T-helper 1 cell treated with Interleukin-12 subunit alpha and Interleukin-12 subunit beta and Interleukin-4 antibody, amounts not matched to agents 30 μg/mL and 1 μg/mL, for 36 hours (primary cell): ENCODE measurements around the gene SHISA9.

Experiments used
- H3K27ac Mint-ChIP-seq: one replicate; pipeline ENCODE4 v1.8.0; 2021; ENCODE audit warnings: mild to moderate bottlenecking, mixed read lengths
- H3K27me3 Mint-ChIP-seq: one replicate; pipeline ENCODE4 v1.8.0; 2021; ENCODE audit warnings: low read depth, mixed read lengths
- H3K36me3 Mint-ChIP-seq: one replicate; pipeline ENCODE4 v1.8.0; 2021; ENCODE audit warnings: low read depth, mixed read lengths
- H3K4me1 Mint-ChIP-seq: one replicate; pipeline ENCODE4 v1.8.0; 2021; ENCODE audit warnings: low read depth, mixed read lengths
- H3K4me3 Mint-ChIP-seq: one replicate; pipeline ENCODE4 v1.8.0; 2021; ENCODE audit warnings: mild to moderate bottlenecking, moderate library complexity, mixed read lengths
- H3K9me3 Mint-ChIP-seq: one replicate; pipeline ENCODE4 v1.8.0; 2021; ENCODE audit warnings: mixed read lengths

SHISA9 gene

DNA sequence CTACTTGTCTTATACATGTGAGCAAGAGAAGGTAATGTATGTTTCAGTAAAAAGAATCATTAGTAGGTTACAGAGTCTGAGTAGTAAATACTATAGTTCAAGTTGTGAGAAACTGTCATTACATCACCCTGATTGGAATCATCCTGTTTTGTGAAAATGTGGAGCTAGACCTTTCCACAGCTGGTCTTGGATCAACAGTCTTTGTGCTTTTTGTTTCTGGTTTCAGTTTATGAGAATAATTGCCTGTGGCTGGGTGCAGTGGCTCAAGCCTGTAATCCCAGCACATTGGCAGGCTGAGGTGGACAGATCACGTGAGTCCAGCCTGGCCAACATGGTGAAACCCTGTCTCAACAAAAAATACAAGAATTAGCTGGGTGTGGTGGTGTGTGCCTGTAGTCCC, 19.7 kb upstream of the SHISA9 start:
- Mint-ChIP-seq H3K9me3 (no peaks in the 10 kb centered on the region), H3K4me3 (no peak overlapping the region), H3K27me3 (peaks cover 5% of the 10 kb centered on the region), H3K36me3 (no peaks in the 10 kb centered on the region), H3K27ac (no peak overlapping the region), H3K4me1 (no peaks in the 10 kb centered on the region)

- peaks cover 5% of the 10 kb centered on the region for H3K27me3 Mint-ChIP-seq
- no peak overlapping the region for H3K4me3 Mint-ChIP-seq
- no peaks in the 10 kb centered on the region for H3K9me3 Mint-ChIP-seq
- H3K36me3 Mint-ChIP-seq, result no peaks in the 10 kb centered on the region
- H3K27ac Mint-ChIP-seq, result no peak overlapping the region
- no peaks in the 10 kb centered on the region for H3K4me1 Mint-ChIP-seq
Measured at GRCh38 chr16:12885742-12886141, 15.7 kb upstream of the SHISA9 start.

GRCh38 chr16:12891836-12892235, 9.6 kb upstream of the SHISA9 start:
- Mint-ChIP-seq H3K4me1 (no peaks in the 10 kb centered on the region), H3K36me3 (no peaks in the 10 kb centered on the region), H3K4me3 (no peak overlapping the region), H3K9me3 (no peaks in the 10 kb centered on the region), H3K27ac (no peak overlapping the region), H3K27me3 (peaks cover 10% of the 10 kb centered on the region)

GRCh38 chr16:12893050-12893750, 8.2 kb upstream of the SHISA9 start:
- H3K4me3 Mint-ChIP-seq, result no peak overlapping the region
- H3K4me1 Mint-ChIP-seq, result no peaks in the 10 kb centered on the region
- H3K9me3 Mint-ChIP-seq, result no peaks in the 10 kb centered on the region
- peaks cover 20% of the 10 kb centered on the region for H3K27me3 Mint-ChIP-seq
- H3K36me3 Mint-ChIP-seq, result no peaks in the 10 kb centered on the region
- H3K27ac Mint-ChIP-seq, result no peak overlapping the region

- H3K36me3 Mint-ChIP-seq, result no peaks in the 10 kb centered on the region
- H3K9me3 Mint-ChIP-seq, result no peaks in the 10 kb centered on the region
- H3K27me3 Mint-ChIP-seq, result peaks cover 40% of the 10 kb centered on the region
- H3K4me1 Mint-ChIP-seq, result no peaks in the 10 kb centered on the region
- no peak overlapping the region for H3K27ac Mint-ChIP-seq
- no peak overlapping the region for H3K4me3 Mint-ChIP-seq
Measured at GRCh38 chr16:12896562-12896961, 4.8 kb upstream of the SHISA9 start.

DNA sequence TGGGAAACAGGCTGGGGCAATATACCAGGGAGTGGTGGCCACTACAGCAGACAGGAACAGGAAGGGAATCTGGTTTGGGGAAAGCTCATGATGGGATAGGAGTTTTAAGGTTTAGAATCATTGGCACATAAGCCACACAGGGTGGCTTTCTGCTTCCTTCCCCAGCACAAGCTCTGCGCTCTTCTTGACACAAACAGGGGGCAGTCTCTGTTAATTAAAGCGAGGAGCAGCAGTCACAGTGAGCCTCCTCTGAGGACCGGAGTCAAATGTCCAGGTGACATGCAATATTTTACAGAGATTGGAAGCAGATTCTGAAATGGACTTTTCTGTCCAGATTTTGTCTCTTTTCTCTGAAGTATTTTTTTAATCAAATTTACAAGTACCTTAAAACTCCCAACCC, 2.8 kb upstream of the SHISA9 start:
- no peaks in the 10 kb centered on the region for H3K36me3 Mint-ChIP-seq
- no peak overlapping the region for H3K4me3 Mint-ChIP-seq
- H3K9me3 Mint-ChIP-seq, result no peaks in the 10 kb centered on the region
- peaks cover 54% of the 10 kb centered on the region for H3K27me3 Mint-ChIP-seq
- no peaks in the 10 kb centered on the region for H3K4me1 Mint-ChIP-seq
- H3K27ac Mint-ChIP-seq, result no peak overlapping the region

DNA sequence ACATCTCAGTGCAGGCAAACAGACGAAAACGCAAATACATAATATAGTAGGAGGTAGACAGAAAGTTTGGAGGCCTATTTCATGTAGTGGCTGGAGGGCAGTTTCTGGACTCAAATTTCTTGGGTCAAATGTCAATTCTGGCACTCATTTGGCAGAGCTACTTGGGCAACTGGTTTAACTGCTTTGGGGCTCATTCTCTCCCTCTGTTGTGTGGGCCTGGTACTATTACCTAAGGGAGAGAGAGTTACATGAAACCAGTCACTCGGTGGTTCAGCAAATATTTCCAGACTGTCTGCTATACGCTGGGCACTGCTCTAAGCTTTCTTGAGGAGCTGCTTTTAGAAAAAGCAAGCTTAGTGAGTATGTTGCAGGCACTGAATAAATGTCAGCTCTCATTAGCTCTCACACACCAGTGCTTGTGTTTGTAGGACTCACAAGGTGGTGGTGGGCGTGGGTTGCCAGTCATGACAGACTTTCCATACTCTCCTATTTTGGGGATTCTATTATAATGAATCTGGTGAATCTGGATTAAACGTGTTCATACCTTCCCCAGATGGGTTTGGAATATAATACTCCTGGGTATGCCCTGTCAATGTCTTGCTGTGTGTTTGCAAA, 1.8 kb upstream of the SHISA9 start:
- H3K27ac Mint-ChIP-seq, result no peak overlapping the region
- peaks cover 62% of the 10 kb centered on the region for H3K27me3 Mint-ChIP-seq
- H3K4me3 Mint-ChIP-seq, result no peak overlapping the region
- H3K36me3 Mint-ChIP-seq, result no peaks in the 10 kb centered on the region
- no peaks in the 10 kb centered on the region for H3K4me1 Mint-ChIP-seq
- H3K9me3 Mint-ChIP-seq, result no peaks in the 10 kb centered on the region

DNA sequence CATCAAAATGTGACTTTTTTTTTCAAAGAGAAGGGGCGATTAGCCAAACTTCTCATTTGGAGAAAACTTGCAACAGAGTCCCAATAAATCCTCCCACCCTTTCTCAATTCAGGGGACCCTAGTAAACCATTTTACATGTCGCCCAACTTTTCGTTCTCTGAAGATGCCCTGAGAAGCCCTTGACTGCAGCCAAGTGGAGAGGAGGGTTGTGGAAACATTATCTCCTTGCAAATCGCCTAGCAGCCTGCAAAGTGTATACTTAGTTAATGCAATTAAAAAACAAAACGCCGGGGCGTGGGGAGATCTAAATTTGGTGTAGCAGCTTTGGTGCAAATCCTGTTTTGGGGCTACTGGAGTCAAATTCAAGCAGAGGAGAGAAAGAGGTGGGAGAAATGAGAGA, 1.2 kb upstream of the SHISA9 start:
- Mint-ChIP-seq H3K27me3 (peaks cover 66% of the 10 kb centered on the region), H3K9me3 (no peaks in the 10 kb centered on the region), H3K36me3 (no peaks in the 10 kb centered on the region), H3K4me1 (no peaks in the 10 kb centered on the region), H3K27ac (no peak overlapping the region), H3K4me3 (no peak overlapping the region)

DNA sequence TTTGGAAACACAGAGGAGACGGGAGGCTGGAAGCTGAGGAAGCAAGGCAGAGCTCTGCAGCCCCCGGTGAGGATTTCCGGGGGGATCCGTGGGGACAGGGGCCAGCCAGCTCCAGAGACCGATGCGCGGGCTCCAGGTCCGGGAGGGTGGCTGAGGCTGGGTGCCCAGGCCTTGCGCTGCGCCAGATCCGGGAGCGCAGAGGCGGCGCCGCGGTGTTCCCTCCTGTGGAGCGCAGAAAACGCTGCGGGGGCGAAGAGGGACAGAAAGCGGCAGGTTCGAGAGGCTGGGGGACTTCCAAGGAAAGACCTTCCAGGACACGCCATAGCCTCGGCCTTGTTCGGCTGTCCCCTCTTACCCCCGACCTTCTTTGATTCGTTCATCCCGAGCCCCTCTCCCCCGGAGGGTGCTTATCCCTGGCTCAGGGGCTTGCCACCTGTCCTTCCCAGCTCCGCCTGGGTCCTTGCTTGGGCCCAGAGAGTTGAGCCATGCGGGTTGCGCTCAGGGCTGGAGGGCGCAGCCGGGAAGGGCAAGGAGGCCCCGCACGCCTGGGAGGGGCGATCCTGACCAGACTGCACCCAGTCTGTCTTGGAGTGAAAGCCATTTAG, 697 bp upstream of the SHISA9 start:
- no peak overlapping the region for H3K4me3 Mint-ChIP-seq
- H3K36me3 Mint-ChIP-seq, result no peaks in the 10 kb centered on the region
- H3K4me1 Mint-ChIP-seq, result no peaks in the 10 kb centered on the region
- peaks cover 68% of the 10 kb centered on the region for H3K27me3 Mint-ChIP-seq
- no peak overlapping the region for H3K27ac Mint-ChIP-seq
- H3K9me3 Mint-ChIP-seq, result no peaks in the 10 kb centered on the region

DNA sequence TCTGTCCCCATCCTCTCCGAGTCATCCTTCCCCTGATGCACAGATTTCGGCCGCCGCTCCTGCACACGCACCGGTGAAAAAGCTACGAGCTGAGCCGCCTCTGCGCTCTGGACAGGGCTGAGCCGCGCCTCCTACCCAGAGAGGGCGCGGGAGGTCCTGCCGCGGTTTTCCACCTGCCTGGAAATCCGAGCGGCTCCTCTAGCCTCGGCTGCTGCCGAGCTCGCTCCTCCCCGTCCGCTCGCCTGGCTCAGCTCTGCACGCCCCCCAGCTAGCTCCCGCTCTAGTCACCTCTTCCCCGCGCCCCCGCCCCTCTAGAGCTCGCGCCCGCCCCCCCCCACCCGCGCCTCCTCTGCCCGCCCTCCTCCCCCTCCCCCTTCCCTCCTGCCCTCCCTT, 198 bp upstream of the SHISA9 start:
- Mint-ChIP-seq H3K4me1 (no peaks in the 10 kb centered on the region), H3K9me3 (no peaks in the 10 kb centered on the region), H3K27ac (no peak overlapping the region), H3K36me3 (no peaks in the 10 kb centered on the region), H3K27me3 (peaks cover 68% of the 10 kb centered on the region), H3K4me3 (no peak overlapping the region)

DNA sequence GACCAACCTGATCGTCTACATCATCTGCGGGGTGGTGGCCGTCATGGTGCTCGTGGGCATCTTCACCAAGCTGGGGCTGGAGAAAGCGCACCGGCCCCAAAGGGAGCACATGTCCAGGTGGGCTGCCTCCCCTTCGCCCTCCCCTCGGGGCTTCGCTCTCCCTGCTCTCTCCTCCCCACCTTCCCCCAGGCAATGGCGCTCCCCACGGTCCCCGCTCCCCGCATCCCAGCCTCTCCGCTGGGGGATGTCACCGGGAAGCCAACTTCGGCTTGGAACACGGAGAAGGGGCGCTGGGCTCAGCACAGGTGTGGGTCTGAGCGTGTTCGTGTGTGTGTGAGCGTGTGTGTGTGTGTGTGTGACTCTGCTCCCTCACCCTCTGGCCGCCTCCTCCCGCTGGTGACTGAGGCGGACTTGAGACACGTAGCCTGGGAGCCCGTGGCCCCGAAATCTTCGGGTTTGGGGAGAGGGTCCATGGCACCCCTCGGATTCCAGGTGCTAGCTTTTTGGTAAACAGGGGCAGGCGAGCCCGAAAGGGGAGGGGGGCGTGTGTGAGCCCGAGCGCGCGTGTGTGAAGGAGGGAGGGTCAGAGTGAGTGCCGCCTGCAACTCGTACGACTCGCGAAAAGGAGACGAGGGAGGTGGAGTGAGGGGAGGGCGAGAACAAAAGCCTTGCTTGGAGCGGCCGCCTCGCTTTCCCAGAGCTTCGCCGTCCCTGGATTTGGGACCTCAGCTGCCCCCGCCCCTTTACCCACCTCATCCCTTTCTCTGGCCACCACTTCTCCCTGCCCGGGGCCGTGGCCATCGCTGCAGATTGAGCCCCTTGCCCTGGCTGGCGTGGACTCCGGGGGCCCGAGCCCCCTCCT, 1.3 kb downstream of the SHISA9 start:
- Mint-ChIP-seq H3K4me1 (no peaks in the 10 kb centered on the region), H3K27me3 (peaks cover 59% of the 10 kb centered on the region), H3K36me3 (no peaks in the 10 kb centered on the region), H3K27ac (no peak overlapping the region), H3K9me3 (no peaks in the 10 kb centered on the region), H3K4me3 (no peak overlapping the region)

DNA sequence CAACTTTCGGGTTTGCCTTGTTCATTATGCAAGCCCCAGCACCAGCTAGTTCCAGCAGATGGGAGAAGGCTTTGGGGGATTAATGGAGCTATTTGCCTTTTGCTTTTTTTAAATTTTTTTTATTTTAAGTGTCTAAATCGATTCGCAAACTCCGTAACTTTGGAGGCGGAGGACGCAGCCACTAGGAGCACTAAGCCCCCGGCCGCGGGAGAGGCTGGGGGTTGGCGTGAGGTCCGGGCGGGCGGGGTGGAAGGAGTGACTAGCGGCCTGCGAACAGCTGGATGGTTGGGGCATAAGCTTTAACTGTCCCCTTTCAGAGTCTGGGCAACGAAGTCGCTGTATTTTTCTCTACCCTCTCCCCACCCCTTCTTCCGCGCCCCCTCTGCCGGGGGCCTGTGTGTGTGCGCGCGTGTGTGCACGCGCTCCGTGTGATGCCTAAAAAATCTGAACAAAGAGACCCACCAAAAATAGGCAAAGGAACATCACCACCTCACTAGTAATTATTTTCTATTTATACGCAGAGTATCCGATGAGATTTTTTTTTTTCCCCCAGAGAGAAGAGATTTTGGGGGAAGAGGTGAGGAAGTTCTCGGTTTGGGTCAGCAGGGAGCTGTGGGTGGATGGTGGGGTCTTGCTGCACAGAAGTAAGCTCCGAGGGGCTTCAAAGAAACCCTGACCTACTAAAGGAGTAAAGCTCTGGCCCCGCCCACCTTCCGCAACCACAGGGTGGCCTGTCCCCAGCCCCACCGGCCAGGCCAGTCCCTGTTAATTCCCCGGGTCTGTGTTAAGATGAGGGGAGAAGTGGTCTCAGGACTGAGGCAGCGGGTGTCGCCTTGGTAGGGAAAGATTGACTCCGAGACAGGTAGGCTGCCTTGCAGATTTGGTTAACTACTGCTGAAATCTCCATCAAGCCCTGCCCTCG, 2.3 kb downstream of the SHISA9 start:
- Mint-ChIP-seq H3K9me3 (no peaks in the 10 kb centered on the region), H3K27me3 (peaks cover 51% of the 10 kb centered on the region), H3K4me1 (no peaks in the 10 kb centered on the region), H3K4me3 (no peak overlapping the region), H3K27ac (no peak overlapping the region), H3K36me3 (no peaks in the 10 kb centered on the region)

GRCh38 chr16:12904329-12904671, 2.9 kb downstream of the SHISA9 start:
- no peaks in the 10 kb centered on the region for H3K4me1 Mint-ChIP-seq
- H3K9me3 Mint-ChIP-seq, result no peaks in the 10 kb centered on the region
- no peak overlapping the region for H3K4me3 Mint-ChIP-seq
- H3K27ac Mint-ChIP-seq, result no peak overlapping the region
- H3K27me3 Mint-ChIP-seq, result peaks cover 44% of the 10 kb centered on the region
- no peaks in the 10 kb centered on the region for H3K36me3 Mint-ChIP-seq

DNA sequence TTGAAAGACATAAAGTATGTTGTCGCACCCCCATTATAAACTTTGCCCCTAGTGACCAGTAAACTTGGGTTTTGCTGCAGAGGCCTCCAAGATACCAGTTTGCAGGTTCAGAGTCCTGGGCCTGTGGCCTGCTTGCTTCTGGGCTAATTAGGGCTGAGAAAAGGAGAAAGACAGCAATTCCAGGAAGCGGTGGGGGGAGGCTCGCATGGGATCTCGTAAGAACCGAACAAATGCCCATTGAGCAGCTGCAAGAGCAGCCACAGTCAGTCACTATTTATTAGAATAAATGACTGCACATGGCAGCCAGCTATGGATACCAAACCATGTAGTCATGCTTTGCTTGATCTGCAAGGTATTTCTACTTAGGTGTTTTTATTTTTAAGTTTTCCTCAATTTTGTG, 4.9 kb downstream of the SHISA9 start:
- Mint-ChIP-seq H3K27ac (no peak overlapping the region), H3K27me3 (peaks cover 32% of the 10 kb centered on the region), H3K4me3 (no peak overlapping the region), H3K36me3 (no peaks in the 10 kb centered on the region), H3K9me3 (no peaks in the 10 kb centered on the region), H3K4me1 (no peaks in the 10 kb centered on the region)
